ENCODE measurements around the gene WDR53. TPM values are rescaled to one million over a fixed set of nuclear protein-coding genes. Genes with fewer than 3 reads are reported as not detected.
A peak's percentile ranks its signal among the peaks of the same experiment; 100 is the strongest.
"Not testable (repeated sequence)": the region's sequence is repeated elsewhere in the genome, so short reads cannot be mapped to it uniquely, and the experiment has no call there.

Gene WDR53
- total RNA-seq, 1 donor from 2014 or later: 13.4 TPM

DNA sequence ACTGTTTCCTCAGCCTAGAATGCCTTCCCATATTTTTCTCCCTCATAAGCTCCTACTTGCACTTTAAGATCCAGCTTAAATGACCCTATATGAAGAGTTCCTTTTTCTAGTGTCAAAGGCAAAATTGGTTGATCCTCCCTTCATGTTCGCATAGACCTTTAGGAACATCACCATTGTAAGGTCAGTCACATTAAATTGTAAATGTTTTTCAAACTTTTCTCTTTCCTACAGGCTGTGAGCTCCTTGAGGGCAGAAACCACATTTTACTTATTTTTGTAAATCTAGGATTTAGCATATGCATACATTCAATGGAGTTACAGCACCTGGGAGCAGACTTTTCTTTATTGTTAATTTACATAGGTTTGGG is 54.0 kb downstream of the WDR53 start:
- TF ChIP-seq, protein P1, sequence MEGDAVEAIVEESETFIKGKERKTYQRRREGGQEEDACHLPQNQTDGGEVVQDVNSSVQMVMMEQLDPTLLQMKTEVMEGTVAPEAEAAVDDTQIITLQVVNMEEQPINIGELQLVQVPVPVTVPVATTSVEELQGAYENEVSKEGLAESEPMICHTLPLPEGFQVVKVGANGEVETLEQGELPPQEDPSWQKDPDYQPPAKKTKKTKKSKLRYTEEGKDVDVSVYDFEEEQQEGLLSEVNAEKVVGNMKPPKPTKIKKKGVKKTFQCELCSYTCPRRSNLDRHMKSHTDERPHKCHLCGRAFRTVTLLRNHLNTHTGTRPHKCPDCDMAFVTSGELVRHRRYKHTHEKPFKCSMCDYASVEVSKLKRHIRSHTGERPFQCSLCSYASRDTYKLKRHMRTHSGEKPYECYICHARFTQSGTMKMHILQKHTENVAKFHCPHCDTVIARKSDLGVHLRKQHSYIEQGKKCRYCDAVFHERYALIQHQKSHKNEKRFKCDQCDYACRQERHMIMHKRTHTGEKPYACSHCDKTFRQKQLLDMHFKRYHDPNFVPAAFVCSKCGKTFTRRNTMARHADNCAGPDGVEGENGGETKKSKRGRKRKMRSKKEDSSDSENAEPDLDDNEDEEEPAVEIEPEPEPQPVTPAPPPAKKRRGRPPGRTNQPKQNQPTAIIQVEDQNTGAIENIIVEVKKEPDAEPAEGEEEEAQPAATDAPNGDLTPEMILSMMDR (IDR thresholded peaks at IDR 0.05; ENCODE audit: unreplicated experiment): no peak
- Mint-ChIP-seq H3K4me3 (no peak overlapping the region), H3K27ac (no peak overlapping the region), H3K36me3 (no peaks in the 10 kb centered on the region), H3K27me3 (ENCODE audit: low read depth) (no peaks in the 10 kb centered on the region), H3K4me1 (no peaks in the 10 kb centered on the region), H3K9me3 (peaks cover 32% of the 10 kb centered on the region)
- no peak for DNase-seq (ENCODE audit: low spot score in 2 of 2, unreplicated experiment in 2 of 2)

DNA sequence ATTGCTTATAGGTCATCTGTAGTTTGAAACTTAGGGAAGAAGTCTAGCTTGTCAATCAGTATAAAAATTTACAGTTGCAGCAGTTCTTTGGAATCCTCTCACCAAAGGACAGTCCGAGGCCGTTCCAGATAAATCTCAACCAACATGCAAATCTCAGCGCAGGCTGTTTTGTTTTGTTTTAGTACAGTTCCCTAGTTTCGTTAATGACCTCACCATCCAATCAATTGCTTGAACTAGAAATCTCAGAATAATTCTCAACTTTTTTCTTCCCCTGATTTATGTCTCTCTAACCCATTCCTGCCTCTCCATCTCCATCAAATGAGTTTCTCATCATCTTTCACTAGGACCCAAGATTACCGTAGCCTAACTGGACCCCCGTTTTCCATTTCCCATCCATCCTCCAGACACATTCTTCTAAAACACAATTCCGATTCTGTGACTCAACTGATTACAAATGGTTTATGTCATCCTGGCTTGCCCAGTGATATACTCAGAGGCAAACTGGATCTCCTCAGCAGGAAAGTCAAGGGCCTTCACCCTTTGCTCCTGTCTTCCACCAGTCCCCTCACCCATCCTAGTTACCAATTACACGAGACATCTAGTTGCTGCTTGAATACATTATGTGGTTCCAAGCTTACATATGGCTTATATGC is 54.5 kb downstream of the WDR53 start:
- Mint-ChIP-seq H3K27me3 (ENCODE audit: low read depth) (no peaks in the 10 kb centered on the region), H3K4me1 (no peaks in the 10 kb centered on the region), H3K4me3 (no peak overlapping the region), H3K9me3 (peaks cover 27% of the 10 kb centered on the region), H3K27ac (no peak overlapping the region), H3K36me3 (no peaks in the 10 kb centered on the region)
- no peak for DNase-seq (ENCODE audit: low spot score in 2 of 2, unreplicated experiment in 2 of 2)
- TF ChIP-seq, protein P1 (IDR thresholded peaks at IDR 0.05; ENCODE audit: unreplicated experiment): no peak

DNA sequence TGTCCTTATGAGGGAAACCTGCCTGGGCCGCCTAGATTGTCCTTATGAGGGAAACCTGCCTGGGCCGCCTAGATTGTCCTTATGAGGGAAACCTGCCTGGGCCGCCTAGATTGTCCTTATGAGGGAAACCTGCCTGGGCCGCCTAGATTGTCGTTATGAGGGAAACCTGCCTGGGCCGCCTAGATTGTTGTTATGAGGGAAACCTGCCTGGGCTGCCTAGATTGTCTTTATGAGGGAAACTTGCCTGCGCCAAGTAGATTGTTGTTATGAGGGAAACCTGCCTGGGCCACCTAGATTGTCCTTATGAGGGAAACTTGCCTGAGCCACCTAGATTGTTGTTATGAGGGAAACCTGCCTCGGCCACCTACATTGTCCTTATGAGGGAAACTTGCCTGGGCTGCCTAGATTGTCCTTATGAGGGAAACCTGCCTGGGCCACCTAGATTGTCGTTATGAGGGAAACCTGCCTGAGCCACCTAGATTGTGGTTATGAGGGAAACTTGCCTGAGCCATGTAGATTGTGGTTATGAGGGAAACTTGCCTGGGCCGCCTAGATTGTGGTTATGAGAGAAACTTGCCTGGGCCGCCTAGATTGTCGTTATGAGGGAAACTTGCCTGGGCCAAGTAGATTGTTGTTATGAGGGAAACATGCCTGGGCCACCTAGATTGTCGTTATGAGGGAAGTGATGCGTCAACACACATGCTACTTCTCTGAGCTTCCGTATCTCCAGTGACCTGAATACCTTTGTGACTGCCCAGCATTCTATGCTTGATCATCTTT is 56.5 kb downstream of the WDR53 start:
- not testable (repeated sequence) for H3K4me3 Mint-ChIP-seq; DNase-seq (ENCODE audit: low spot score in 2 of 2, unreplicated experiment in 2 of 2); H3K27me3 Mint-ChIP-seq (ENCODE audit: low read depth); H3K36me3 Mint-ChIP-seq; H3K4me1 Mint-ChIP-seq; H3K27ac Mint-ChIP-seq
- H3K9me3 Mint-ChIP-seq: peaks cover 25% of the 10 kb centered on the region

DNA sequence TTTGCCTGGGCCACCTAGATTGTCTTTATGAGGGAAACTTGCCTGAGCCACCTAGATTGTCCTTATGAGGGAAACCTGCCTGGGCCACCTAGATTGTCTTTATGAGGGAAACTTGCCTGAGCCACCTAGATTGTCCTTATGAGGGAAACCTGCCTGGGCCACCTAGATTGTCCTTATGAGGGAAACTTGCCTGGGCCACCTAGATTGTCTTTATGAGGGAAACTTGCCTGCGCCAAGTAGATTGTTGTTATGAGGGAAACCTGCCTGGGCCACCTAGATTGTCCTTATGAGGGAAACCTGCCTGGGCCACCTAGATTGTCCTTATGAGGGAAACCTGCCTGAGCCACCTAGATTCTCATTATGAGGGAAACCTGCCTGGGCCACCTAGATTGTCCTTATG is 57.2 kb downstream of the WDR53 start:
- peaks cover 27% of the 10 kb centered on the region for H3K9me3 Mint-ChIP-seq
- not testable (repeated sequence) for H3K4me1 Mint-ChIP-seq; H3K27ac Mint-ChIP-seq; H3K27me3 Mint-ChIP-seq (ENCODE audit: low read depth); H3K4me3 Mint-ChIP-seq; DNase-seq (ENCODE audit: low spot score in 2 of 2, unreplicated experiment in 2 of 2); H3K36me3 Mint-ChIP-seq

DNA sequence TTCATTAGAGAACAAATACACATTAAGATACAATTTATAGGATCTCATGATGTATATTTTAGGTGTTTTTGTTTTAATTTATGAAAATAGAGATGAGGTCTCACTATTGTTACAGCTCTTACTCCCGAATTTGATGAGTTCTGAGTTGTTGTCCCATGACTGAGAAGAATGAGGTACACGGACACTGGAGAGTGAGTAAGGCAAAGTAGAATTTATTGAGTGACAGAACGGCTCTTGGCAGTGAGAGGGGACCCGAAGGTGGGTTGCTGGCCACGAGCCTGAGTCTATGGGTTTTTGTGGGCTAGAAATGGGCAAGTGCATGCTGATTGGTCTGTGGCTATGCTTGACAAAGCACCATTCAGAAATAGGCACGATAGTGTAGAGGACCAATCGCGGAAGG is 61.7 kb downstream of the WDR53 start:
- no peak overlapping the region for H3K4me3 Mint-ChIP-seq
- no peaks in the 10 kb centered on the region for H3K27me3 Mint-ChIP-seq (ENCODE audit: low read depth)
- no peak overlapping the region for H3K27ac Mint-ChIP-seq
- H3K36me3 Mint-ChIP-seq: no peaks in the 10 kb centered on the region
- DNase-seq (ENCODE audit: low spot score in 2 of 2, unreplicated experiment in 2 of 2): no peak
- TF ChIP-seq, protein P1 (IDR thresholded peaks at IDR 0.05; ENCODE audit: unreplicated experiment): no peak
- H3K9me3 Mint-ChIP-seq: peaks cover 9% of the 10 kb centered on the region
- peaks cover 3% of the 10 kb centered on the region for H3K4me1 Mint-ChIP-seq

DNA sequence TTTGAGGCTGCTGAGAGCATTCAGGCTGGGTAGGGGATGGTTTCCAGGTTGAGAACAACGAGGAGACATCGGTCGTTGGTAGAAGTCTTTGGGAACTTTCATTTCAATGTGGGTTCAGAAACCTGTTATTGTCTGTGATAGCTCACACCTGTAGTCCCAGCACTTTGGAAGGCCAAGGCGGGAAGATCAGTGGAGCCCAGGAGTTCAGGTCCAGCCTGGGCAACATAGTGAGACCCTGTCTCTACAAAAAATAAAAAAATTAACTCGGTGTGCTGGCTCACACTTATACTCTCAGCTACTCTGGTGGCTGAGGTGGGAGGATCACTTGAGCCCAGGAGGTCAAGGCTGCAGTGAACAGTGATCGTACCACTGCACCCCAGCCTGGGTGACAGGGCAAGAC is 63.8 kb downstream of the WDR53 start:
- DNase-seq (ENCODE audit: low spot score in 2 of 2, unreplicated experiment in 2 of 2): no peak
- TF ChIP-seq, protein P1 (IDR thresholded peaks at IDR 0.05; ENCODE audit: unreplicated experiment): no peak
- H3K27ac Mint-ChIP-seq: peak overlapping the region; percentile 98
- peaks cover 17% of the 10 kb centered on the region for H3K4me1 Mint-ChIP-seq
- no peaks in the 10 kb centered on the region for H3K27me3 Mint-ChIP-seq (ENCODE audit: low read depth)
- H3K36me3 Mint-ChIP-seq: no peaks in the 10 kb centered on the region
- peaks cover 9% of the 10 kb centered on the region for H3K9me3 Mint-ChIP-seq
- peak overlapping the region; percentile 38 for H3K4me3 Mint-ChIP-seq

Other genes with a start within 250 kb of the WDR53 start
- not detected in 3 replicates for gene TM4SF19, start 230.2 kb downstream of the WDR53 start, total RNA-seq
- 109 to 110 TPM (median 110 TPM) in 3 replicates for gene UBXN7, start 136.1 kb downstream of the WDR53 start, total RNA-seq
- gene RNF168, start 64.8 kb downstream of the WDR53 start, total RNA-seq: 19.5 to 21.3 TPM (median 21.0 TPM) in 3 replicates
- gene SMCO1, start 53.2 kb downstream of the WDR53 start, total RNA-seq: not detected in 3 replicates
- 9.1 to 9.4 TPM (median 9.4 TPM) in 3 replicates for gene FBXO45, start 106 bp upstream of the WDR53 start, total RNA-seq
- 0.72 to 1.3 TPM (median 0.93 TPM) in 3 replicates for gene NRROS, start 71.1 kb upstream of the WDR53 start, total RNA-seq
- 2.1 to 2.5 TPM (median 2.1 TPM) in 3 replicates for gene CEP19, start 143.7 kb upstream of the WDR53 start, total RNA-seq
- gene PIGX, start 143.8 kb upstream of the WDR53 start, total RNA-seq: 24.8 to 26.4 TPM (median 25.9 TPM) in 3 replicates
- 52.0 to 53.1 TPM (median 52.8 TPM) in 3 replicates for gene PAK2, start 171.3 kb upstream of the WDR53 start, total RNA-seq

Data from mesothelial cell of epicardium (in vitro differentiated cells).